ENCODE data around the gene SHB.

Gene SHB

DNA sequence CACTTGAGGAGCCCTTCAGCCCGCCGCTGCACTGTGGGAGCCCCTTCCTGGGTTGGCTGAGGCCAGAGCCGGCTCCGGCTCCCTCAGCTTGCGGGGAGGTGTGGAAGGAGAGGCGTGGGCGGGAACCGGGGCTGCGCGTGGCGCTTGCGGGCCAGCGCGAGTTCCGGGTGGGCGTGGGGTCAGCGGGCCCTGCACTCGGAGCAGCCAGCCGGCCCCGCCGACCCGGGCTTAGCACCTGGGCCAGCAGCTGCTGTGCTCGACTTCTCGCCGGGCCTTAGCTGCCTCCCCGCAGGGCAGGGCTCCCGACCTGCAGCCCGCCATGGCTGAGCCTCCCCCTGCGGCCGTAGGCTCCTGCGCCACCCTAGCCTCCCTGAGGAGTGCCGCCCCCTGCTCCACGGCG lies 6.2 kb upstream of the SHB start (continued):
- no peak for TF ChIP-seq ZBTB10 (tag by site-specific recombination; IDR thresholded peaks at IDR 0.05)
- TF ChIP-seq ZNF549 (tag by site-specific recombination; IDR thresholded peaks at IDR 0.05) = no peak
- TF ChIP-seq ZNF514 (tag by site-specific recombination; IDR thresholded peaks at IDR 0.05) = no peak
- TF ChIP-seq GLIS1 (tag by site-specific recombination; IDR thresholded peaks at IDR 0.05) = no peak
- TF ChIP-seq ZNF560 (tag by site-specific recombination; IDR thresholded peaks at IDR 0.05; ENCODE audit: borderline replicate concordance) = no peak
- TF ChIP-seq ZNF138 (tag by site-specific recombination; IDR thresholded peaks at IDR 0.05; ENCODE audit: borderline replicate concordance) = no peak
- TF ChIP-seq ZNF341 (tag by site-specific recombination; IDR thresholded peaks at IDR 0.05; ENCODE audit: low read depth) = no peak

GRCh38 chr9:38074441-38074961 lies 5.5 kb upstream of the SHB start:
- Histone ChIP-seq H3K4me3 (ENCODE audit: low read depth, low read length) (no peak overlapping the region), H3K27ac (ENCODE audit: extremely low read depth, low read depth, low read length) (no peak overlapping the region), H3K36me3 (ENCODE audit: control insufficient read depth in 2 of 2, insufficient read depth in 1 of 2, low read length in 2 of 2) (no peaks in the 10 kb centered on the region), H3K9me3 (ENCODE audit: control insufficient read depth, insufficient read depth, low read depth, low read length) (no peaks in the 10 kb centered on the region), H3K4me1 (ENCODE audit: control insufficient read depth, insufficient read depth, low read length) (no peaks in the 10 kb centered on the region)
- POLR2A ChIA-PET = no interaction called here
- CTCF ChIA-PET = interaction anchor here (3.5 kb wide), 1 partner anchor 13 kb away, joined by 19 read pairs; no protein-coding TSS in a partner anchor
- TF ChIP-seq ZNF157 (tag by site-specific recombination; IDR thresholded peaks at IDR 0.05) (no peak), ZNF350 (tag by site-specific recombination; IDR thresholded peaks at IDR 0.05) (no peak)

DNA sequence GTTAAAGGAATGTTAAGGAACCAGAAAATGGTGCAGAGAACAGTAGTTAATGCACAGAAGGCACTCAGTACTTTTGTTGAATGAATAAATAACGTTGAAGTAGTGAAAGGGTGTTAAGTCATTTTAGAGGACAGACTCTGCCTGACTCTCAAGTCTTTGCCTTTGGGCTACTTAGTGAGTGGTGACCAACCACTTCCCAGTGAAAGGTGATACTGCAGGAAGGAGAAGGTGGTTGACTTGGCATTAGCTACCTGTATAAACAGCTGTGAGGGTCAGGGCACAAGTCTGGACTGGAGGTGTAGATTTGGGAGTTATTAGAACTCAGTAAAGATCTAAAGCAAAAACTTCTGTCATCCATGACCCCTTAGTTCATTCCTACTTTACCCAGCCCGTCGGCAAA lies 4.9 kb upstream of the SHB start:
- CTCF ChIA-PET = no interaction called here
- TF ChIP-seq ZNF555 (tag by site-specific recombination; conservative IDR thresholded peaks at IDR 0.05) (no peak), ZNF292 (tag by site-specific recombination; IDR thresholded peaks at IDR 0.05; ENCODE audit: borderline replicate concordance, low read depth) (no peak), ZNF416 (tag by site-specific recombination; IDR thresholded peaks at IDR 0.05) (no peak), PBX3 (CRISPR knock-in tag; IDR thresholded peaks at IDR 0.05) (no peak), ZNF624 (tag by site-specific recombination; IDR thresholded peaks at IDR 0.05) (no peak), RBAK (tag by site-specific recombination; IDR thresholded peaks at IDR 0.05) (no peak), PRDM10 (tag by site-specific recombination; IDR thresholded peaks at IDR 0.05) (no peak), ZNF37A (tag by site-specific recombination; IDR thresholded peaks at IDR 0.05) (no peak), ZSCAN16 (tag by site-specific recombination; IDR thresholded peaks at IDR 0.05) (no peak), ZNF221 (tag by site-specific recombination; IDR thresholded peaks at IDR 0.05; ENCODE audit: borderline replicate concordance) (no peak), ZNF350 (tag by site-specific recombination; IDR thresholded peaks at IDR 0.05) (no peak), REST (tag by site-specific recombination; IDR thresholded peaks at IDR 0.05) (no peak)
- TF ChIP-seq, protein P1, sequence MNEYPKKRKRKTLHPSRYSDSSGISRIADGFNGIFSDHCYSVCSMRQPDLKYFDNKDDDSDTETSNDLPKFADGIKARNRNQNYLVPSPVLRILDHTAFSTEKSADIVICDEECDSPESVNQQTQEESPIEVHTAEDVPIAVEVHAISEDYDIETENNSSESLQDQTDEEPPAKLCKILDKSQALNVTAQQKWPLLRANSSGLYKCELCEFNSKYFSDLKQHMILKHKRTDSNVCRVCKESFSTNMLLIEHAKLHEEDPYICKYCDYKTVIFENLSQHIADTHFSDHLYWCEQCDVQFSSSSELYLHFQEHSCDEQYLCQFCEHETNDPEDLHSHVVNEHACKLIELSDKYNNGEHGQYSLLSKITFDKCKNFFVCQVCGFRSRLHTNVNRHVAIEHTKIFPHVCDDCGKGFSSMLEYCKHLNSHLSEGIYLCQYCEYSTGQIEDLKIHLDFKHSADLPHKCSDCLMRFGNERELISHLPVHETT (tag by site-specific recombination; IDR thresholded peaks at IDR 0.05) = no peak

More for the DNA sequence above, 4.9 kb upstream of the SHB start:
- Histone ChIP-seq H3K4me3 (ENCODE audit: low read depth, low read length) (no peak overlapping the region), H3K27ac (ENCODE audit: extremely low read depth, low read depth, low read length) (no peak overlapping the region), H3K36me3 (ENCODE audit: control insufficient read depth in 2 of 2, insufficient read depth in 1 of 2, low read length in 2 of 2) (no peaks in the 10 kb centered on the region), H3K9me3 (ENCODE audit: control insufficient read depth, insufficient read depth, low read depth, low read length) (no peaks in the 10 kb centered on the region), H3K4me1 (ENCODE audit: control insufficient read depth, insufficient read depth, low read length) (no peaks in the 10 kb centered on the region)
- POLR2A ChIA-PET = no interaction called here
